Posterior cingulate gyrus (tissue), 11 donors: ENCODE results near the gene BDP1.
"Not testable (repeated sequence)": the region's sequence is repeated elsewhere in the genome, so short reads cannot be mapped to it uniquely, and the experiment has no call there.

ENCODE experiments used
- DNase-seq, 10 donors: peaks; one replicate each; pipeline versions ENCODE4 v3.0.0 to v3.0.0-alpha.2; 2020 to 2021; ENCODE audit warnings: mixed read lengths in 3 of 10
- intact Hi-C: fragments of 100-400 bp; cut with DNase I; formaldehyde crosslinking; loops from one replicate; pipeline ENCODE4 v1.15.1; 2023

The BDP1 gene

GRCh38 chr5:71564895-71565294 is 109.4 kb downstream of the BDP1 start:
- intact Hi-C loops: no loop called here
- no peak for DNase-seq

- DNase-seq: no peak
- intact Hi-C loops: no loop called here
Observed at GRCh38 chr5:71569748-71570509, 114.5 kb downstream of the BDP1 start.

- DNase-seq, intact Hi-C loops: not testable (repeated sequence)
Observed at GRCh38 chr5:71571811-71572210, 116.4 kb downstream of the BDP1 start.

- intact Hi-C loops: no loop called here
- DNase-seq: no peak
Observed at GRCh38 chr5:71573591-71573990, 118.1 kb downstream of the BDP1 start.

GRCh38 chr5:71575588-71575987 is 120.1 kb downstream of the BDP1 start:
- intact Hi-C loops, DNase-seq: not testable (repeated sequence)

GRCh38 chr5:71576241-71576640 is 120.8 kb downstream of the BDP1 start:
- intact Hi-C loops: no loop called here
- DNase-seq: no peak

- intact Hi-C loops, DNase-seq: not testable (repeated sequence)
Observed at GRCh38 chr5:71577839-71578238, 122.4 kb downstream of the BDP1 start.

GRCh38 chr5:71582945-71583584 is 127.6 kb downstream of the BDP1 start:
- DNase-seq: no peak
- intact Hi-C loops: no loop called here

GRCh38 chr5:71586052-71586940 is 130.8 kb downstream of the BDP1 start:
- no peak for DNase-seq
- intact Hi-C loops: no loop called here

GRCh38 chr5:71586941-71587765 is 131.7 kb downstream of the BDP1 start, which contains the start of gene MCCC2:
Gene MCCC2 (plus strand): TSS chr5:71587340. CDS start chr5:71587426, 86 bp downstream.
- peak; percentile 94 to 99 (median 96) for DNase-seq
- intact Hi-C loops: no loop called here

- intact Hi-C loops: no loop called here
- DNase-seq: peak in 1 of 10 donors; percentile 41
Observed at GRCh38 chr5:71587766-71588532, 132.5 kb downstream of the BDP1 start.

GRCh38 chr5:71588533-71588885 is 133.1 kb downstream of the BDP1 start:
- intact Hi-C loops: no loop called here
- DNase-seq: no peak

- intact Hi-C loops: no loop called here
- no peak for DNase-seq
Observed at GRCh38 chr5:71589903-71590302, 134.5 kb downstream of the BDP1 start.

- no peak for DNase-seq
- intact Hi-C loops: no loop called here
Observed at GRCh38 chr5:71591100-71591499, 135.6 kb downstream of the BDP1 start.

GRCh38 chr5:71596169-71596568 is 140.7 kb downstream of the BDP1 start:
- DNase-seq: no peak
- intact Hi-C loops: no loop called here

GRCh38 chr5:71597001-71597400 is 141.6 kb downstream of the BDP1 start:
- intact Hi-C loops: no loop called here
- DNase-seq: no peak

- DNase-seq: no peak
- intact Hi-C loops: no loop called here
Observed at GRCh38 chr5:71600783-71601182, 145.3 kb downstream of the BDP1 start.

- DNase-seq: peak in 3 of 10 donors; percentile 21 to 52 (median 30)
- intact Hi-C loops: no loop called here
Observed at GRCh38 chr5:71601222-71602026, 146.0 kb downstream of the BDP1 start.

GRCh38 chr5:71609916-71610315 is 154.5 kb downstream of the BDP1 start:
- intact Hi-C loops: not testable (repeated sequence)
- DNase-seq: peak in 1 of 10 donors; percentile 22
